Measurements from ENCODE around the gene CAPNS1. TPM values are rescaled to one million over a fixed set of nuclear protein-coding genes. Genes with fewer than 3 reads are reported as not detected.
A peak's percentile ranks its signal among the peaks of the same experiment; 100 is the strongest.

Gene CAPNS1
- 500 TPM for polyA plus RNA-seq (2013)

GRCh38 chr19:36139473-36140303, at the start of gene CAPNS1:
TSS of gene CAPNS1 (plus strand) at chr19:36140066. CDS start at chr19:36141012, 946 bp downstream.
- peaks cover 0 to 19% (median 13%) of the 10 kb centered on the region in 4 experiments for H3K4me1 ChIP-seq (ENCODE audit: control extremely low read depth in 1 of 4, control insufficient read depth in 4 of 4, insufficient read depth in 4 of 4, low read length in 3 of 4)
- H3K27me3 ChIP-seq (replicated peaks in 2 of 5; ENCODE audit: control insufficient read depth in 4 of 5, insufficient read depth in 5 of 5, low read length in 4 of 5) = no peaks in the 10 kb centered on the region
- DNase-seq = peak; percentile 96 to 97 (median 96)
- under 1% methylated on average over 74 of the region's 75 CpGs for WGBS (ENCODE audit: insufficient coverage)
- H3K27ac ChIP-seq (ENCODE audit: insufficient read depth in 1 of 2, low read depth in 1 of 2, low read length in 2 of 2, poor library complexity in 1 of 2, severe bottlenecking in 2 of 2) = peak within 1 kb of the TSS; percentile 90 to 96
- POLR2A ChIA-PET = interaction anchor here (1.2 to 1.7 kb wide), 2 partner anchors 11 to 25 kb away, joined by 4 to 6 read pairs; partner anchors contain the start of gene POLR2I
- peaks cover 6 to 23% (median 17%) of the 10 kb centered on the region in 4 experiments for H3K36me3 ChIP-seq (ENCODE audit: control insufficient read depth in 4 of 4, insufficient read depth in 4 of 4, low read length in 3 of 4)
- CTCF ChIA-PET = interaction anchor here (0.7 to 1.5 kb wide), 4 partner anchors 12 to 86 kb away, joined by 3 to 5 read pairs (median 3); partner anchors contain the start of gene THAP8
- H3K9me3 ChIP-seq (ENCODE audit: control extremely low read depth in 1 of 5, control insufficient read depth in 4 of 5, insufficient read depth in 2 of 5, low read depth in 1 of 5, low read length in 4 of 5) = no peaks in the 10 kb centered on the region
- H3K4me3 ChIP-seq (ENCODE audit: control insufficient read depth in 1 of 7, extremely low read depth in 1 of 7, insufficient read depth in 4 of 7, low read depth in 2 of 7, low read length in 6 of 7) = peak within 1 kb of the TSS; percentile 94 to 100 (median 99)

GRCh38 chr19:36090910-36091695, 48.8 kb upstream of the CAPNS1 start:
- H3K4me3 ChIP-seq (ENCODE audit: control insufficient read depth in 1 of 7, extremely low read depth in 1 of 7, insufficient read depth in 4 of 7, low read depth in 2 of 7, low read length in 6 of 7) = no peak overlapping the region
- ChIA-PET CTCF (interaction anchor here (1.1 kb wide), 1 partner anchor 10 kb away, joined by 3 read pairs; no protein-coding TSS in a partner anchor), POLR2A (interaction anchor here (1.3 kb wide), 1 partner anchor 13 kb away, joined by 3 read pairs; no protein-coding TSS in a partner anchor)
- WGBS (ENCODE audit: insufficient coverage) = 80% methylated on average over 10 of the region's 13 CpGs
- no peak for DNase-seq
- H3K36me3 ChIP-seq (ENCODE audit: control insufficient read depth in 4 of 4, insufficient read depth in 4 of 4, low read length in 3 of 4) = peaks cover 4 to 78% (median 43%) of the 10 kb centered on the region in 4 experiments
- no peaks in the 10 kb centered on the region for H3K9me3 ChIP-seq (ENCODE audit: control extremely low read depth in 1 of 5, control insufficient read depth in 4 of 5, insufficient read depth in 2 of 5, low read depth in 1 of 5, low read length in 4 of 5)
- no peak overlapping the region for H3K27ac ChIP-seq (ENCODE audit: insufficient read depth in 1 of 2, low read depth in 1 of 2, low read length in 2 of 2, poor library complexity in 1 of 2, severe bottlenecking in 2 of 2)
- no peaks in the 10 kb centered on the region for H3K27me3 ChIP-seq (replicated peaks in 2 of 5; ENCODE audit: control insufficient read depth in 4 of 5, insufficient read depth in 5 of 5, low read length in 4 of 5)
- H3K4me1 ChIP-seq (ENCODE audit: control extremely low read depth in 1 of 4, control insufficient read depth in 4 of 4, insufficient read depth in 4 of 4, low read length in 3 of 4) = no peaks in the 10 kb centered on the region

GRCh38 chr19:36092566-36092965, 47.3 kb upstream of the CAPNS1 start:
- no peak for DNase-seq
- WGBS (ENCODE audit: insufficient coverage) = 99% methylated on average over 7 of the region's 7 CpGs
- H3K27ac ChIP-seq (ENCODE audit: insufficient read depth in 1 of 2, low read depth in 1 of 2, low read length in 2 of 2, poor library complexity in 1 of 2, severe bottlenecking in 2 of 2) = no peak overlapping the region
- H3K9me3 ChIP-seq (ENCODE audit: control extremely low read depth in 1 of 5, control insufficient read depth in 4 of 5, insufficient read depth in 2 of 5, low read depth in 1 of 5, low read length in 4 of 5) = no peaks in the 10 kb centered on the region
- ChIA-PET POLR2A (no interaction called here), CTCF (no interaction called here)
- H3K27me3 ChIP-seq (replicated peaks in 2 of 5; ENCODE audit: control insufficient read depth in 4 of 5, insufficient read depth in 5 of 5, low read length in 4 of 5) = no peaks in the 10 kb centered on the region
- peaks cover 8 to 80% (median 42%) of the 10 kb centered on the region in 4 experiments for H3K36me3 ChIP-seq (ENCODE audit: control insufficient read depth in 4 of 4, insufficient read depth in 4 of 4, low read length in 3 of 4)
- H3K4me1 ChIP-seq (ENCODE audit: control extremely low read depth in 1 of 4, control insufficient read depth in 4 of 4, insufficient read depth in 4 of 4, low read length in 3 of 4) = no peaks in the 10 kb centered on the region
- no peak overlapping the region for H3K4me3 ChIP-seq (ENCODE audit: control insufficient read depth in 1 of 7, extremely low read depth in 1 of 7, insufficient read depth in 4 of 7, low read depth in 2 of 7, low read length in 6 of 7)

- H3K27ac ChIP-seq (ENCODE audit: insufficient read depth in 1 of 2, low read depth in 1 of 2, low read length in 2 of 2, poor library complexity in 1 of 2, severe bottlenecking in 2 of 2) = no peak overlapping the region
- H3K36me3 ChIP-seq (ENCODE audit: control insufficient read depth in 4 of 4, insufficient read depth in 4 of 4, low read length in 3 of 4) = peaks cover 8 to 79% (median 39%) of the 10 kb centered on the region in 4 experiments
- no peaks in the 10 kb centered on the region for H3K4me1 ChIP-seq (ENCODE audit: control extremely low read depth in 1 of 4, control insufficient read depth in 4 of 4, insufficient read depth in 4 of 4, low read length in 3 of 4)
- ChIA-PET CTCF (no interaction called here), POLR2A (no interaction called here)
- H3K27me3 ChIP-seq (replicated peaks in 2 of 5; ENCODE audit: control insufficient read depth in 4 of 5, insufficient read depth in 5 of 5, low read length in 4 of 5) = no peaks in the 10 kb centered on the region
- H3K4me3 ChIP-seq (ENCODE audit: control insufficient read depth in 1 of 7, extremely low read depth in 1 of 7, insufficient read depth in 4 of 7, low read depth in 2 of 7, low read length in 6 of 7) = no peak overlapping the region
- H3K9me3 ChIP-seq (ENCODE audit: control extremely low read depth in 1 of 5, control insufficient read depth in 4 of 5, insufficient read depth in 2 of 5, low read depth in 1 of 5, low read length in 4 of 5) = no peaks in the 10 kb centered on the region
- no peak for DNase-seq
- WGBS (ENCODE audit: insufficient coverage) = 100% methylated on average over 2 of the region's 5 CpGs
Observed at GRCh38 chr19:36093146-36093662, 46.7 kb upstream of the CAPNS1 start.

- POLR2A ChIA-PET = interaction anchor here (0.6 kb wide), 1 partner anchor 76 kb away, joined by 4 read pairs; no protein-coding TSS in a partner anchor
- CTCF ChIA-PET = no interaction called here
- WGBS (ENCODE audit: insufficient coverage) = 80% methylated on average over 5 of the region's 6 CpGs
- Histone ChIP-seq H3K27me3 (replicated peaks in 2 of 5; ENCODE audit: control insufficient read depth in 4 of 5, insufficient read depth in 5 of 5, low read length in 4 of 5) (no peaks in the 10 kb centered on the region), H3K9me3 (ENCODE audit: control extremely low read depth in 1 of 5, control insufficient read depth in 4 of 5, insufficient read depth in 2 of 5, low read depth in 1 of 5, low read length in 4 of 5) (no peaks in the 10 kb centered on the region), H3K4me1 (ENCODE audit: control extremely low read depth in 1 of 4, control insufficient read depth in 4 of 4, insufficient read depth in 4 of 4, low read length in 3 of 4) (no peaks in the 10 kb centered on the region), H3K4me3 (ENCODE audit: control insufficient read depth in 1 of 7, extremely low read depth in 1 of 7, insufficient read depth in 4 of 7, low read depth in 2 of 7, low read length in 6 of 7) (no peak overlapping the region), H3K27ac (ENCODE audit: insufficient read depth in 1 of 2, low read depth in 1 of 2, low read length in 2 of 2, poor library complexity in 1 of 2, severe bottlenecking in 2 of 2) (no peak overlapping the region), H3K36me3 (ENCODE audit: control insufficient read depth in 4 of 4, insufficient read depth in 4 of 4, low read length in 3 of 4) (peaks cover 8 to 74% (median 37%) of the 10 kb centered on the region in 4 experiments)
- DNase-seq = no peak
Observed at GRCh38 chr19:36093687-36094086, 46.2 kb upstream of the CAPNS1 start.

- no peak overlapping the region for H3K4me3 ChIP-seq (ENCODE audit: control insufficient read depth in 1 of 7, extremely low read depth in 1 of 7, insufficient read depth in 4 of 7, low read depth in 2 of 7, low read length in 6 of 7)
- no peak for DNase-seq
- ChIA-PET POLR2A (interaction anchor here (0.7 kb wide), 1 partner anchor 81 kb away, joined by 3 read pairs; no protein-coding TSS in a partner anchor), CTCF (no interaction called here)
- H3K4me1 ChIP-seq (ENCODE audit: control extremely low read depth in 1 of 4, control insufficient read depth in 4 of 4, insufficient read depth in 4 of 4, low read length in 3 of 4) = no peaks in the 10 kb centered on the region
- peaks cover 8 to 72% (median 36%) of the 10 kb centered on the region in 4 experiments for H3K36me3 ChIP-seq (ENCODE audit: control insufficient read depth in 4 of 4, insufficient read depth in 4 of 4, low read length in 3 of 4)
- H3K27ac ChIP-seq (ENCODE audit: insufficient read depth in 1 of 2, low read depth in 1 of 2, low read length in 2 of 2, poor library complexity in 1 of 2, severe bottlenecking in 2 of 2) = no peak overlapping the region
- no peaks in the 10 kb centered on the region for H3K27me3 ChIP-seq (replicated peaks in 2 of 5; ENCODE audit: control insufficient read depth in 4 of 5, insufficient read depth in 5 of 5, low read length in 4 of 5)
- WGBS (ENCODE audit: insufficient coverage) = 96% methylated on average over 4 of the region's 6 CpGs
- no peaks in the 10 kb centered on the region for H3K9me3 ChIP-seq (ENCODE audit: control extremely low read depth in 1 of 5, control insufficient read depth in 4 of 5, insufficient read depth in 2 of 5, low read depth in 1 of 5, low read length in 4 of 5)
Observed at GRCh38 chr19:36097036-36097435, 42.8 kb upstream of the CAPNS1 start.
